Measurements from ENCODE around the gene PLXNA3.
"Not testable (repeated sequence)": the region's sequence is repeated elsewhere in the genome, so short reads cannot be mapped to it uniquely, and the experiment has no call there.

Gene PLXNA3

DNA sequence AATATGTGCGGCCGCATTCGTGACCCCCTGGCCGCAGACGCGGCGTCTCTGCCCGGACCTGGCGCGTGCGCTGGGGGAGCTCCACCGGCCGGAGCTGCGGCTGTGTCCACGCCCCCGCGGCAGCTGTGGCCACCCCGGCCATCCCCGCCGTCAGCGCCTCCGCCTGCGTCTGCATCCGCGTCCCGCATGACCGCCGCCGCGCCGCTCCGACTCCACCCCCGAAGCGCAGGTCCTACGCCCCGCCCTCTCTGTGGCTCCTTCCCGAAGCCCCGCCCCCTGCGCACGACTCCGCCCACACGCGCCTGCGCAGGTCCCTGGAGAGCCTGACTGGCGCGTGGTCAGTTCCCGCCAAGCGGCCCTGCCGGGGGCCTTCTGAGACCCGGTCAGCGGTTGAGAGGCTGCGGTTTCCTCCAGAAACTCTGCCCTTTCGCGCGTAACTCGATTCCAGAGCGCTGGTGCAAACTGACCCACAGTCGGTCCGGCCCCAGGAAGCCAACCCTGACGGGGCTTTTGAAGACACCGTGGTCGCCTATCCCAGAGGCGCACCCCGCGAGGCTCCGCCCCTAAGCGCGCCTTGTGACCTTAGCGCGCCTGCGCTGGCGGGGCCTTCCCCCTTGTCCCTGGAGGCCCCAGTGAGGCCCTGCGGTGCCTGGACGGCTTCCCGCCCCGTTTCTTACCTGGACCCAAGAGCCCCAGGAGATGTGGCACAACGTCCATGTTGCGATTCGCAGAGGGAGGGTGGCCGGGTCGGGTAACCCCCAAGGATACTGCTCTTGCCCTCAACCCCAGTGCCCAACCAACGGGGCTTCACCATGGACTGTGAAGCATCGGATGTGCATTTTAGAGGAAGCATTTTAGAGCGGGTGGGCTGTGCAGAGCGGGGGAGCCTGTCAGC, 20.9 kb downstream of the PLXNA3 start, which contains the start of gene LAGE3:
LAGE3 (minus strand) TSS at position 554 of the 895 bp plus-strand sequence; CDS start at position 188, 366 bp downstream.
- DNase-seq (ENCODE audit: low spot score), result peak; percentile 92

DNA sequence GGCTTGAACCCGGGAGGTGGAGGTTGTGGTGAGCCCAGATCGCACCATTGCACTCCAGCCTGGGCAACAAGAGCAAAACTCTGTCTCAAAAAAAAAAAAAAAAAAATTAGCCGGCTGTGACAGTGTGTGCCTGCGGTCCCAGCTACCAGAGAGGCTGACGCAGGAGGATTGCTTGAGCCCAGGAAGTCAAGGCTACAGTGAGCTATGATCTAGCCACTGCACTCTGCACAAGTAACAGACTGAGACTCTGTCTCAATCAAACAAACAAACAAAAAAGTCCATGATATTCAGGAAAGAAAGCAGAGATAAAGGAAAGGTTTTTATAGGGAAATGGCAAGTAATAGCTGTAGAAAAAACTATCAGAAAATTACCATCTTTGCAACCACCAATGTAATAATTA, 23.1 kb downstream of the PLXNA3 start:
- no peak for DNase-seq (ENCODE audit: low spot score)

DNA sequence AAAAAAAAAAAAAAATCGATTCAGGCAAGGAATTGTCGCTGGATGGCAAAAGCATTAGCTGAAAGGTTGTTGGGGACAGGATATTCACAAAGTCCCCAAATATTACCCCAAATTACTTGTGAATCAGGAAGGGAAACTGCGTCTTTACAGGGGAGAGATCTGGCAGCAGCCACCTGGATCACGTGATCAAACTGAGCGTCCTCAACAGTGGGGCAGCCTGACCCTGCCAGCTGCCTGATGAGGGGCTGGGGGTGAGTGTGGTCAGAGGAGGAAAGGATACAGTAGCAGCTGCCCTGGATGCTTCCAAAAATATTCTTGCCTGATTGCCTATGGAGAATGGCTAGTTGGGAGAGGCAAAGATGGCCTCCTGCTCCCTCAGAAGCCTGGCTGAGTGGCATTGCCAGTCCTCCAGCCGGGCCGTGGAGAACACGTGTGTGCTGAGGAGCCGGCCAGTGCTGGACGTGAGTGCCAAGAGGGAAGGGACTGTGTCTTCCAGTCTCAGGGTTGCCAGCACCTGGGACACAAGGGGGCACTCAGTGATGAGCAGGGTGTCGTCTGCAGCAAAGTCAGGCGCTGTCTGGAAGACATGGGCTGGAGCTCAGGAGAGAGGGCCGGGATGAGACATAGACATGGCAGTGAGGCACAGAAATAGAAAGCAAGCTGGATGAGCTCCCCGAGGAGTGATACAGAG, 24.0 kb downstream of the PLXNA3 start:
- no peak for DNase-seq (ENCODE audit: low spot score)

GRCh38 chrX:154482786-154483185, 24.7 kb downstream of the PLXNA3 start:
- DNase-seq (ENCODE audit: low spot score), result no peak

DNA sequence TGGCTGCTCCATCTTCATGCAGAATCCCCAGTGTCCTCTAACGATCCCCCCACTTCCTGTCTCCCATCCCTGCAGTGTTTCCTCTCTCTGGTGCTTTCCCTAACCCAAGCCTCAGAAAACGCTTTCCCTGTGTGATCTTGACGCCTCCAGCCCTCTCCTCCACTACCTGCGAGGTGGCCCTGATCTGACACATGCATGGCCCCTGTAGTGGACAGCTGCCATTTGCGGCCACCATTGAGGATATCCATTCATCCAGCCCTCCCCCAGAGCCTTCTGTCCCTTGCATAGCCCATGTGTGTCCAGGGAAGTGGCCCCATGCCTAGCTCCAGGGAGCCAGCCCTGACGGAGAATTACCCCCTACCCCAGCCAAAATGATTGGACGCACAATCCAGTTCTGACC, 25.2 kb downstream of the PLXNA3 start:
- DNase-seq (ENCODE audit: low spot score), result no peak

- no peak for DNase-seq (ENCODE audit: low spot score)
These were observed 26.4 kb downstream of the PLXNA3 start for GRCh38 chrX:154484255-154485149.

DNA sequence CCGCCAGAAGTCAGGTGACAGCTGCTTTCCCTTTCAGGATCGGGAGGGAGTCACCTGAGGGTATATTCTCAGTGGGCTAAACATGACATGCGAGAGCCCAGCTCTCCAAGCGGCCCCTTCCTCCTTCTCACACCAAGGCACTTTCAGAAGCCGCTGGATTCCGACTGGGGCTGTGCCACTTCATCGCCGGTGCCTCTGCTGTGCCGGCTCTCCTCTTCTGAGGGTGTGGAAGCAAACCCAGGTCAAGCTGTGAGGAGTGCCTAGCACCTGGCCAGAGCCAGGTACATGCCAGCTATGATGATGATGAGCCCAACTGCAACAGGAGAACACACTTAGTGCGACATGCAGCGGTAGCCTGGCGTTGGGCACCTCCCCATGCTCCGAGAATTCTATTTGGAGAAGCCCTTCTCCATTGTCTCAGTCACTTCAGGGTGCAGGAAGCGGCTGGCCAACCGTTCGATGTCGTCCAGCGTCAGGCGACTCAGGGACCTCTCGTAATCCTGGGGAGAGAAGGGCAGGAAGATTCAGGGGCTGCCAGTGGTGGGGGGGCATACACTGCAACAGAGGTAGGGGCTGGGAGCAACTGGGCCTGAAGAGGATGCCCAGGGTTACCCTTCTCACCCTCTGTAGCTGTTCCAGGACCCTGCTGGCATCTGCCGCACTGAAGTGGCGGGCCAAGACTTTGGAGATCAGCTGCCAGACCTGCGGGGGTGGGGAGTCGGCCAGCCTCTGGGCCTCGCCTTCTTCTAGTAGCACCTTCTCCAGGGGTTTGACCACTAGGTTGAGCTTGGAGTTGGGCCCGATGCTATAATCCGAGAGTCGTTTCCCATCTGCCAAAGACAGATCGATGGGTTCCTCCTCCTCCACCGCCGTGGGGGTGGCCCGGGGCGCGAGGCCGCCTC, 27.3 kb downstream of the PLXNA3 start:
- no peak for DNase-seq (ENCODE audit: low spot score)

DNA sequence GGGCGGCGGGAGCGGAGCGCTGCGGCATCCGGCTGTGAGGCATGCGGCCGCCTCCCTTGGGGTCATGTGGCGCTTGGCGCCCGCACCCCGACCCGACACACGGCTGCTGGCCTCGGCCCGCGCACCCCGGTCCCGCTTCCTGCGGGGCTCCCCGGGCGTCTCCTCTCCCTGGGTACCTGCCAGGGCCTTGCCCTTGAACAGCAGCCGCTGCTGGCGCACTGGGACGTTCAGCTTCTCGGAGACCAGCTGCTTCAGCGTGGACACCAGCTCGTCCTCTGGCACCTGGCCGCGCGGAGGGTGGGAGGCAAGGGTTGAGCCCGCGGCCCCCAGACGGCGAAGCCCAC, 27.9 kb downstream of the PLXNA3 start:
- no peak for DNase-seq (ENCODE audit: low spot score)

DNA sequence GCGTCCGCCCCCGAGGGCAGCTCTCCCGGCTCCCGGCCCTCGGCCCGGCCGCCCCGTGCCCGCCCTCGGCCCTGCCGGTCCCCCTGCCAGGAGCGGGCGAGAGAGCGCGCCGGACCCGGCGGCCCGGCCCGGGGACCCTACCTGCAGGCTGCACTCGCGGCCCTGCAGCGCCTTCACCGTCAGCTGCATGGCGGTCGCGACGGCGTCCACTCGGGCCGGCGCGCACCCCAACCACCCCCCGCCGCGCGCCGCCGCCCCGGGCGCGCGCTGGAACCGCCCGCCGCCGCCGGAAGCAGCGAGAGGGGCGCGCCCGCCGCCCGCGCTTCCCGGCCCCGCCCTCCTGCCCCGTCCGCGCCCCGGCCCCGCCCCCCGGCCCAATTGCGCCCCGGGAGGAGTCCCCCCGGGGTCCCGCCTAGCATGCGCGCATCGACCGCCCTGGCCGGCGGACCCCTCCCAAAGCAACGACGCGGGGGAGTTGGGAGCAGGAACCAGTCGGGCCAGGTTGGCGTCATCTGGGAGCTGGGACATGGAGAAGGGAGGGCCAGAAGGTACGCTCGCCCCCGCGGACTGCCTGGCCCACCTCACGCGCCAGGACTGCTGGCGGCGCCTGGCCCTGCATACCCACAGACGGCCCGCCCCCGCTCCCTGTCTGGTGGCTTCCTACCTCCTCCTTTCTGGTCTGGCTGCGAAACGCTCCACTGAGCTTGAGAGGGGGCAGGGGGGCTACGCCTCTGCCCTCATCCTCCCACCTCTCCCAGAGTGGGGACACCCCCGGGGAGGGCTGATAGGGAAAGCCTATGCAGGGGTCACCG, 28.5 kb downstream of the PLXNA3 start, which contains the start of gene UBL4A:
UBL4A (minus strand) TSS at position 220 of the 812 bp plus-strand sequence; CDS start at position 189, 31 bp downstream.
- peak; percentile 7 for DNase-seq (ENCODE audit: low spot score)

DNA sequence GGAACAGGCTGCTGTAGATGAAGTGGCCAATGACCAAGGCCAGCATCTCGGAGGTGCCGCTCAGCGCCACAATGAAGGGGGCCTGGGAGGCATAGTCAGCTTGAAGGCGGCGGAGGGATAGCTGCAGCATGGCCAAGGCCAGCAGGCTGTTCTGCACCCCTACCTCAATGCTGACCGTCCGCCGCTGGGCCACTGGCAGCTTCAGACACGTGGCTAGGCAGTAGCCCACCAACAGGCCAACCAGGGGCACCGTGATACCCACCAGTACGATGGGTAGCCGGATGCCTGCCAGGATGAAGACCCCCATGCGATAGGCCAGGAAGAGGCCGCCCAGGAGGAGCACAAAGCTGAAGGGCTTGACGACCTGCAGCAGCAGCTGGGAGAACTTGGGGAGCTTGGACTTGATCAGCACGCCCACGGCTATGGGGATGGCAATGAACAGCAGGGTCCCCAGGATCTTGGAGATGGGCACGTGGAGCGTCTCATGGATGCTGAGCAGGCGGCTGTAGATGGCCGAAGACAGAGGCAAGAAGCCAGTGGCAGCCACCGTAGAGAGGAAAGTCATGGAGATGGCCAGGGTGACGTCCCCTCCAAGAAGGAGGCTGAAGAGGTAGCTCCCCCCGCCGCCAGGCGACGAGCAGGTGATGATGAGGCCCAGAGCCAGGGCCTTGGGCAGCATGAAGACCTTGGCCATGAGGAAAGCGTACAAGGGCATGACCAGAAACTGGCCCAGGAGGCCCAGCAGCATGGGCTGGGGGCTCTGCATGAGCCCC, 29.6 kb downstream of the PLXNA3 start:
- no peak for DNase-seq (ENCODE audit: low spot score)

DNA sequence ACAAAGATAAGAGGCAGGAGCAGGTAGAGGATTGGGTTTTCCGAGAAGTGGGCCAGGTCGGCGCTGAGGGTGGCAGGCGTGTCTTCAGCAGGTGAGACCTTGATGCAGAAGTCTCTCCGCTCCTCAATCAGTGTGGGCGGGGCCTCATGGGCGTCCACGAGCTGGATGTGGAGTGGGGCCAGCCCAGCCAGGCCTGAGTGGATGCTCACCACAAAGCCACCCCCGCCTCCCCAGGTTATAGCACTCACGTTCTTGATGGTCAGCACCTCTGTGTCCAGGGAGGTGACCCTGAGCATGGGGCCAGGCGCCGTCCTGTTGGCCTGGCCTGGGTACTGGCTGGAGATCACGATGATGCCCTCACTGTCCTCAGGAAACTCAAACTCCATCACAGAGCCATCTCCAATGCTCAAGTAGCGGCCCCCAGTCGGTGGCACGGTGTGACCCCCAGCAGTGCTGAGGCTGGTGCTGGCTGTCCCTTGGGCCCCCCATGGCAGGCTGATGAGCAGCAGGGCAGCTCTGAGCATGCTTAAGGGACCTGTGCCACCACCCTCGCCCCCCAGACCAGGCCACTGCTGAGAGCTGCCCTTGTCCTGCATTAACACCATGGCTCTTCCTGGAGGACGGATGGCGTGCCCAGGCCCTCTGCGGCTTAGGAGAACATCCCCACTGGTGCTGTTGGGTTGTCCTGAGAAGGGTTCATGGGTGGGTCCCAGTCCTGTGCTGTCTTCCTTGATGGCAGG, 30.4 kb downstream of the PLXNA3 start:
- no peak for DNase-seq (ENCODE audit: low spot score)

- no peak for DNase-seq (ENCODE audit: low spot score)
These were observed 31.1 kb downstream of the PLXNA3 start for GRCh38 chrX:154489182-154489581.

GRCh38 chrX:154490021-154490413, 31.9 kb downstream of the PLXNA3 start:
- no peak for DNase-seq (ENCODE audit: low spot score)

DNA sequence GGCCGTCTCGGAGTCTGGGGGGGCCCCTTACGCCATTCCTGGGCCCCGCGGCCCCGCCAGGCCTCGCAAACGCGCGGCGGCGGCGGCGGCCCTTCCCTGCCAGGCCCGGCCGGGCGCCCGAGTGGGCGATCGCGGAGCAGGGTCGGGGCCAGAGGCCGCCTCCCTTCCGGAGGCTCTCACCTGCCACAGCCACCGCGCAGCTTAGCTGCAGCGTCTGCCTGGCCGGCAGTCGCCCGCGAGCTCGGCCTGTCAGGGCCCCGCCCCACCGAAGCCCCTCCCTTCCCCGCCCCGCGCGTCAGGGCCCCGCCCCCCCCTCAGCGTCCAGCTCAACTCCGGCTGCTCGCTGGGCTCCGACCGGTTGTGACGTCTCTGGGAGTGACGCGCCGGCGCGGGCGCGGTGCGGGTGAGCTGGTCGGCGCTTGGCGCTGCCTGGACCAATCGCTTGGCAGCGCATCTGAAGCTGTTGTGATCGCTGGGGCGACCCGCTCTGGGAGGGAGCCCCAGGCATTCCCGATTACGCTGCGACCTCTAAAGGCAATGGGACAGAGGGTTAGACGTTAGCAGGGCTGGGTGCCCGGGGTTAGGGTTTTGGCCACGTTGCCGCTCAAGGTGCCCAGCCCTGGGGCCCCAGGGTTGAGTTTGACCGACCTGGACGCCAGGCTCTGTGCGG, 32.5 kb downstream of the PLXNA3 start, which contains the start of gene SLC10A3:
SLC10A3 (minus strand) TSS at position 216 of the 670 bp plus-strand sequence. CDS start 1,689 bp downstream, outside the sequence.
- DNase-seq (ENCODE audit: low spot score), result peak; percentile 86

GRCh38 chrX:154494715-154495114, 36.6 kb downstream of the PLXNA3 start:
- no peak for DNase-seq (ENCODE audit: low spot score)

GRCh38 chrX:154495472-154495922, 37.4 kb downstream of the PLXNA3 start:
- DNase-seq (ENCODE audit: low spot score), result no peak

DNA sequence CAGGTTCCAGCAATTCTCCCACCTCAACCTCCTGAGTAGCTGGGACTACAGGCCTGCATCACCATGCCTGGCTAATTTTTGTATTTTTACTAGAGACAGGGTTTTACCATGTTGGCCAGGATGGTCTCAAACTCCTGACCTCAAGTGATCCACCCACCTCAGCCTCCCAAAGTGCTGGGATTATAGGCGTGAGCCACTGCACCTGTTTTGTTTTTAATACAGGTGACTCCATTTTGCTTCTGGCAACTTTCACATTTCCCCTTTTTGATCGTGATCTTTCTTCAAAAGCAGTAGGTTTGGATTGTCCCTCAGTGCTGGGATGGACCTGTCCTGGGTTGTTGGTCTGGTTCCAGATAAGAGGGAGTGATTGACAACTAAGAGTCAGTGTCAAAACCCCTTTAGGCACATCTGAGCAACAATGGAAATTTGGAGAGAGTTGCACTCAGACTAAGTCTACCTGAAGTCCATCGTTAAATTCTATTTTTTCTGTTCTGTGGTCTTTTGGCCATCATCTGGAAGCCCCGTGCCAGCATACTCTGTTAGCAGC, 38.6 kb downstream of the PLXNA3 start:
- DNase-seq (ENCODE audit: low spot score), result not testable (repeated sequence)

DNA sequence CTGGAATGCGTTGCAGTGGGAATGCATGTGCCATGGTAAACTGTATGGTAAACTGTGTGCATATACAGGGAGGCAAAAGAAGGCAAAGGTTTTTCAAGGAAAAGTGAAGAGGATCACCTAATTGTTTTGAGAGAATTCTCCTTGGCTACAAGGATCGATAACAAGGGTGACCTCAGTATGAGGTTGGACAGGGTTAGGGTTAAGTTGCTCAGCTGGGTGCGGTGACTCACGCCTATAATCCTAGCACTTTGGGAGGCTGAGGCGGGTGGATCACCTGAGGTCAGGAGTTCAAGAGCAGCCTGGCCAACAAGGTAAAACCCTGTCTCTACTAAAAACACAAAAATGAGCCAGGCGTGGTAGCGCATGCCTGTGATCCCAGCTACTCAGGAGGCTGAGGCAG, 43.3 kb downstream of the PLXNA3 start:
- DNase-seq (ENCODE audit: low spot score), result not testable (repeated sequence)

All from COLO829 (cell line).